Measurements from ENCODE around the gene PLXNA2.

Gene PLXNA2

GRCh38 chr1:208157769-208158168, 86.4 kb downstream of the PLXNA2 start:
- no peak for DNase-seq

- no peak for DNase-seq
Observed at GRCh38 chr1:208156741-208157140, 87.4 kb downstream of the PLXNA2 start.

- no peak for DNase-seq
Observed at GRCh38 chr1:208156310-208156709, 87.9 kb downstream of the PLXNA2 start.

- no peak for DNase-seq
Observed at GRCh38 chr1:208154679-208155642, 89.2 kb downstream of the PLXNA2 start.

- DNase-seq, result no peak
Observed at GRCh38 chr1:208154040-208154439, 90.1 kb downstream of the PLXNA2 start.

GRCh38 chr1:208153386-208153785, 90.8 kb downstream of the PLXNA2 start:
- no peak for DNase-seq

- DNase-seq, result no peak
Observed at GRCh38 chr1:208151728-208152598, 92.2 kb downstream of the PLXNA2 start.

GRCh38 chr1:208150833-208151458, 93.2 kb downstream of the PLXNA2 start:
- no peak for DNase-seq

GRCh38 chr1:208149776-208150514, 94.2 kb downstream of the PLXNA2 start:
- no peak for DNase-seq

GRCh38 chr1:208149213-208149612, 95.0 kb downstream of the PLXNA2 start:
- no peak for DNase-seq

- no peak for DNase-seq
Observed at GRCh38 chr1:208148380-208148779, 95.8 kb downstream of the PLXNA2 start.

- DNase-seq, result no peak
Observed at GRCh38 chr1:208146650-208147049, 97.5 kb downstream of the PLXNA2 start.

GRCh38 chr1:208145167-208145566, 99.0 kb downstream of the PLXNA2 start:
- DNase-seq, result no peak

GRCh38 chr1:208142590-208143382, 101.4 kb downstream of the PLXNA2 start:
- no peak for DNase-seq

- DNase-seq, result no peak
Observed at GRCh38 chr1:208141610-208142192, 102.5 kb downstream of the PLXNA2 start.

- no peak for DNase-seq
Observed at GRCh38 chr1:208139434-208140045, 104.6 kb downstream of the PLXNA2 start.

- no peak for DNase-seq
Observed at GRCh38 chr1:208137193-208137592, 107.0 kb downstream of the PLXNA2 start.

- no peak for DNase-seq
Observed at GRCh38 chr1:208136459-208137182, 107.6 kb downstream of the PLXNA2 start.

- no peak for DNase-seq
Observed at GRCh38 chr1:208135354-208135753, 108.8 kb downstream of the PLXNA2 start.

GRCh38 chr1:208134491-208134890, 109.7 kb downstream of the PLXNA2 start:
- no peak for DNase-seq
